Panc1 (cell line): ENCODE measurements around the gene IFT22.

Source experiments
- CTCF ChIP-seq: fragments of 450-650 bp; IDR thresholded peaks from 2 replicates; pipeline ENCODE4 v1.5.1; 2017; ENCODE audit warnings: mild to moderate bottlenecking
- POLR2AphosphoS5 ChIP-seq: IDR thresholded peaks from 2 replicates; pipeline ENCODE4 v1.6.1; 2012; ENCODE audit warnings: mild to moderate bottlenecking, low read depth, low read length, moderate library complexity
- REST ChIP-seq, 2 experiments: IDR thresholded peaks; 2 replicates each; pipeline ENCODE4 v1.6.1; 2011 to 2012; ENCODE audit warnings: low read depth in 2 of 2, control low read depth in 1 of 2, low read length in 1 of 2, mild to moderate bottlenecking in 1 of 2, moderate library complexity in 1 of 2; ENCODE audit not compliant: insufficient read depth in 1 of 2
- SIN3A ChIP-seq: IDR thresholded peaks from 2 replicates; pipeline ENCODE4 v1.6.1; 2012; ENCODE audit warnings: low read depth, mild to moderate bottlenecking, low read length, moderate library complexity, borderline replicate concordance; ENCODE audit not compliant: insufficient read depth

GRCh38 chr7:101365956-101366355 is 44.3 kb upstream of the IFT22 start:
- TF ChIP-seq CTCF (no peak), REST (IDR thresholded peaks at IDR 0.05; ENCODE audit: insufficient read depth in 1 of 2, low read depth in 2 of 2, low read length in 1 of 2) (no peak), POLR2AphosphoS5 (no peak), SIN3A (no peak)
